Panc1 (cell line): ENCODE results near the gene SPATA1. TPM values are rescaled to one million over a fixed set of nuclear protein-coding genes. Genes with fewer than 3 reads are reported as not detected.

Experiments used
- ATAC-seq: fragments of 200-7000 bp; cut with Tn5 transposase; 2 replicates; pipeline ENCODE4 v1.9.1; 2020; ENCODE audit warnings: mild to moderate bottlenecking, moderate library complexity
- BruUV-seq: library from RNA; stranded (reverse); fragments of 400-500 nt; replicated peaks from 2 replicates; lab custom pipeline; 2021; lab: Mats Ljungman, UMichigan
- CTCF ChIA-PET: fragments of 300-600 bp; sonication (Branson Sonifier 250); formaldehyde crosslinking; loops from one replicate; lab custom pipeline; 2022; ENCODE audit warnings: antibody characterized with exemption; lab: Charles Lee
- POLR2A ChIA-PET: fragments of 300-600 bp; sonication (Branson Sonifier 250); formaldehyde crosslinking; loops from one replicate; lab custom pipeline; 2022; ENCODE audit warnings: antibody characterized with exemption; lab: Charles Lee
- DNase-seq: peaks from one replicate; pipeline ENCODE4 v3.0.0-alpha.2; 2010; ENCODE audit warnings: low read depth, low spot score
- H3K27ac ChIP-seq: 2 replicates; pipeline ENCODE4 v1.5.1; 2011; ENCODE audit warnings: mild to moderate bottlenecking, low read length, inconsistent platforms
- H3K27me3 ChIP-seq: fragments of 200-500 bp; sonication (Bioruptor generic); 2 replicates; pipeline ENCODE4 v1.6.0; 2014; ENCODE audit warnings: low read length, inconsistent platforms; ENCODE audit not compliant: control insufficient read depth, insufficient read depth
- H3K36me3 ChIP-seq: fragments of 200-500 bp; sonication (Bioruptor generic); 2 replicates; pipeline ENCODE4 v1.5.1; 2014; ENCODE audit warnings: inconsistent platforms, mild to moderate bottlenecking, low read length, moderate library complexity; ENCODE audit not compliant: control insufficient read depth, insufficient read depth
- H3K4me1 ChIP-seq: 2 replicates; pipeline ENCODE4 v1.5.1; 2011; ENCODE audit warnings: inconsistent platforms, mild to moderate bottlenecking, low read length, moderate library complexity; ENCODE audit not compliant: control insufficient read depth, insufficient read depth
- H3K4me3 ChIP-seq, 2 experiments: 2 replicates each; pipeline ENCODE4 v1.5.1; 2011 to 2012; ENCODE audit warnings: low read depth in 2 of 2, low read length in 2 of 2, mild to moderate bottlenecking in 2 of 2, inconsistent platforms in 1 of 2, moderate library complexity in 1 of 2
- H3K9me3 ChIP-seq: fragments of 200-500 bp; sonication (Bioruptor generic); 2 replicates; pipeline ENCODE4 v1.5.1; 2014; ENCODE audit warnings: low read depth, mild to moderate bottlenecking, inconsistent platforms, low read length, moderate library complexity; ENCODE audit not compliant: control insufficient read depth, insufficient read depth
- CTCF ChIP-seq: fragments of 450-650 bp; IDR thresholded peaks from 2 replicates; pipeline ENCODE4 v1.5.1; 2017; ENCODE audit warnings: mild to moderate bottlenecking
- POLR2AphosphoS5 ChIP-seq: IDR thresholded peaks from 2 replicates; pipeline ENCODE4 v1.6.1; 2012; ENCODE audit warnings: mild to moderate bottlenecking, low read depth, low read length, moderate library complexity
- REST ChIP-seq, 2 experiments: IDR thresholded peaks; 2 replicates each; pipeline ENCODE4 v1.6.1; 2011 to 2012; ENCODE audit warnings: low read depth in 2 of 2, control low read depth in 1 of 2, low read length in 1 of 2, mild to moderate bottlenecking in 1 of 2, moderate library complexity in 1 of 2; ENCODE audit not compliant: insufficient read depth in 1 of 2
- SIN3A ChIP-seq: IDR thresholded peaks from 2 replicates; pipeline ENCODE4 v1.6.1; 2012; ENCODE audit warnings: low read depth, mild to moderate bottlenecking, low read length, moderate library complexity, borderline replicate concordance; ENCODE audit not compliant: insufficient read depth
- TCF7L2 ChIP-seq: IDR thresholded peaks from 2 replicates; pipeline ENCODE4 v1.6.1; 2011; ENCODE audit warnings: mild to moderate bottlenecking, low read depth, low read length, inconsistent platforms
- in situ Hi-C: cut with HindIII; loops from 2 replicates; pipeline ENCODE4 v1.10.0; 2016; ENCODE audit warnings: low sequenced_read_pairs, low pct_unique_long_range_greater_than_20kb
- intact Hi-C: fragments of 100-400 bp; cut with micrococcal nuclease; formaldehyde crosslinking; loops from one replicate; pipeline ENCODE4 v1.10.0; 2022; ENCODE audit not compliant: unreplicated experiment
- total RNA-seq: library from RNA; stranded (reverse); gene quantifications from one replicate; pipeline ENCODE4 v1.2.1, GENCODE V29; 2021; ENCODE audit not compliant: unreplicated experiment

Gene SPATA1
- total RNA-seq, 1 experiment from 2014 or later = 5.0 TPM

- POLR2A ChIA-PET = no interaction called here
- Histone ChIP-seq H3K4me3 (no peak overlapping the region), H3K9me3 (no peaks in the 10 kb centered on the region), H3K27ac (no peak overlapping the region; the same call in 1 of the 2 replicates), H3K36me3 (0 out of 2 replicates have a peak, but pooled peaks cover 5% of the 10 kb centered on the region), H3K4me1 (peaks cover 33% of the 10 kb centered on the region), H3K27me3 (no peaks in the 10 kb centered on the region)
- no TSS peak for BruUV-seq
- in situ Hi-C loops = no loop called here
- ATAC-seq (no peak), DNase-seq (no peak)
- intact Hi-C loops = no loop called here
- TF ChIP-seq REST (IDR thresholded peaks at IDR 0.05; ENCODE audit: insufficient read depth in 1 of 2, low read depth in 2 of 2, low read length in 1 of 2) = no peak
- no peak for TF ChIP-seq CTCF
- no peak for TF ChIP-seq TCF7L2
- TF ChIP-seq SIN3A = no peak
- TF ChIP-seq POLR2AphosphoS5 = no peak
- CTCF ChIA-PET = no interaction called here
Measured at GRCh38 chr1:84571150-84571535, 65.0 kb downstream of the SPATA1 start.

DNA sequence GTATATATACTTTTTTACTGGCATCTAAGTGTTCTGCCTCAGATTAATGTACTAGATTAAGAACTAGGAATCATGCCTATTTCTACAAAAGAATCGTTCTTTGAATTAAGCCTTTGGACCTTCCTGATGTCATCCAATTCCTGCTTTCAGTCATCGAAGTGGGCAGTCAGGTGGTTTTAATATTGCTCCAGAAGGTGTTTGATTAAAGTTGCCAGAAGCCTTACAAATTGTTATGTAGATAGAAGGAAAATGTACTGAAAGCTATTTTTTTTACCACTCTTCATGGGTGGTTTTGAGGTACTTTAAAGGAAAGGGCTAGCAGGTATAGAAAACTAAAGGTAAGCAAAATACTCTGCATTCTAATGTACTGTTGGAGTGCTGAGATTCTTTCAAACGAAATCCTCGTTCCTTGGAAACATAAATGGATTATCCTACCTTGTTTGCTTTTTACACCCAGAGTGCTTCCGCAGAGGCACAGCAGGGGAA lies 67.3 kb downstream of the SPATA1 start:
- no TSS peak for BruUV-seq
- intact Hi-C loops = loop anchor here (2.0 kb wide), 1 partner anchor 67 kb away; the partner anchor contains the start of genes GNG5 and SPATA1
- CTCF ChIA-PET = interaction anchor here (1.0 to 1.4 kb wide), 3 partner anchors 13 to 47 kb away, joined by 3 to 4 read pairs (median 4); no protein-coding TSS in a partner anchor
- in situ Hi-C loops = no loop called here
- Histone ChIP-seq H3K27ac (peak overlapping the region; percentile 98), H3K9me3 (no peaks in the 10 kb centered on the region), H3K4me1 (peaks cover 33% of the 10 kb centered on the region), H3K4me3 (peak overlapping the region; percentile 66 to 81), H3K36me3 (0 out of 2 replicates have a peak, but pooled peaks cover 5% of the 10 kb centered on the region), H3K27me3 (no peaks in the 10 kb centered on the region)
- no peak for DNase-seq
- no peak for ATAC-seq
- no peak for TF ChIP-seq POLR2AphosphoS5
- TF ChIP-seq CTCF = no peak
- no peak for TF ChIP-seq TCF7L2
- no peak for TF ChIP-seq SIN3A
- no peak for TF ChIP-seq REST (IDR thresholded peaks at IDR 0.05; ENCODE audit: insufficient read depth in 1 of 2, low read depth in 2 of 2, low read length in 1 of 2)
- POLR2A ChIA-PET = interaction anchor here (0.7 to 2.1 kb wide), 6 partner anchors 17 to 404 kb away, joined by 3 to 11 read pairs (median 5); partner anchors contain the start of genes GNG5 and SPATA1
